Natural killer cell (primary cell): Measurements from ENCODE around the gene ZNF646. TPM values are rescaled to one million over a fixed set of nuclear protein-coding genes. Genes with fewer than 3 reads are reported as not detected.

Source experiments
- ATAC-seq, 3 donors: fragments of 150-1000 bp in 2 of 3; fragments of 200-7000 bp in 1 of 3; cut with Tn5 transposase; 1 replicate in 1 of 3; 2 replicates in 2 of 3; pipeline ENCODE4 v1.10.0; 2021; ENCODE audit warnings: mild to moderate bottlenecking in 2 of 3, moderate library complexity in 2 of 3
- DNase-seq, 2 donors: peaks; one replicate each; pipeline versions ENCODE4 v3.0.0 to v3.0.0-alpha.2; 2013 to 2021; ENCODE audit warnings: mixed read lengths in 1 of 2
- H3K27ac ChIP-seq: one replicate; pipeline ENCODE4 v1.5.1; 2013; ENCODE audit warnings: mild to moderate bottlenecking, low read length
- H3K27me3 ChIP-seq: one replicate; pipeline ENCODE4 v1.6.1; 2013; ENCODE audit warnings: low read length; ENCODE audit not compliant: control insufficient read depth, insufficient read depth
- H3K36me3 ChIP-seq: one replicate; pipeline ENCODE4 v1.6.1; 2013; ENCODE audit warnings: low read length; ENCODE audit not compliant: control insufficient read depth, insufficient read depth
- H3K4me1 ChIP-seq: one replicate; pipeline ENCODE4 v1.6.1; 2013; ENCODE audit warnings: low read length; ENCODE audit not compliant: control insufficient read depth, insufficient read depth
- H3K4me3 ChIP-seq: one replicate; pipeline ENCODE4 v1.5.1; 2013; ENCODE audit warnings: low read length
- H3K9me3 ChIP-seq: one replicate; pipeline ENCODE4 v1.6.1; 2013; ENCODE audit warnings: low read length; ENCODE audit not compliant: control insufficient read depth, insufficient read depth
- H3K27ac Mint-ChIP-seq, 2 donors: one replicate each; pipeline ENCODE4 v1.8.0; 2022; ENCODE audit warnings: mild to moderate bottlenecking in 2 of 2, mixed read lengths in 2 of 2, moderate library complexity in 1 of 2
- H3K27me3 Mint-ChIP-seq, 2 donors: one replicate each; pipeline ENCODE4 v1.8.0; 2022; ENCODE audit warnings: low read depth in 2 of 2, mixed read lengths in 2 of 2
- H3K36me3 Mint-ChIP-seq: one replicate; pipeline ENCODE4 v1.8.0; 2022; ENCODE audit warnings: mixed read lengths
- H3K4me1 Mint-ChIP-seq, 2 donors: one replicate each; pipeline ENCODE4 v1.8.0; 2022; ENCODE audit warnings: mixed read lengths in 2 of 2
- H3K4me3 Mint-ChIP-seq: one replicate; pipeline ENCODE4 v1.8.0; 2022; ENCODE audit warnings: mild to moderate bottlenecking, moderate library complexity, mixed read lengths
- H3K9me3 Mint-ChIP-seq, 2 donors: one replicate each; pipeline ENCODE4 v1.8.0; 2022; ENCODE audit warnings: mixed read lengths in 2 of 2
- CTCF ChIP-seq: fragments of 200-600 bp; IDR thresholded peaks from one replicate; pipeline ENCODE4 v1.8.0; 2022; ENCODE audit warnings: antibody characterized with exemption
- WGBS: methylation state at CpG from one replicate; pipeline ENCODE4 v1.1.7; 2013; ENCODE audit warnings: missing lambda C conversion rate; ENCODE audit not compliant: insufficient coverage; 5-methylcytosine and 5-hydroxymethylcytosine counted together
- intact Hi-C: fragments of 100-400 bp; cut with micrococcal nuclease; formaldehyde crosslinking; loops from one replicate; pipeline ENCODE4 v1.14.2; 2022
- total RNA-seq, 4 donors: library from RNA; stranded (reverse); fragments of 120-200 nt in 1 of 4; gene quantifications; one replicate each; pipeline versions ENCODE4 v1.2.3 to v1.2.4, GENCODE V29; 2013 to 2022

Gene ZNF646
- total RNA-seq, 3 donors from 2014 or later (not counting 1 experiment from before 2014, with no cell fraction given), result 22.0 to 31.1 (median 30.1) TPM

GRCh38 chr16:31130336-31130891 is 56.2 kb downstream of the ZNF646 start:
- peak overlapping the region; percentile 14 for H3K27ac ChIP-seq
- no peak for TF ChIP-seq CTCF
- Mint-ChIP-seq H3K9me3 (no peaks in the 10 kb centered on the region), H3K36me3 (no peaks in the 10 kb centered on the region), H3K4me1 (peaks cover 0 to 8% of the 10 kb centered on the region in 2 donors), H3K27me3 (no peaks in the 10 kb centered on the region), H3K27ac (no peak overlapping the region), H3K4me3 (no peak overlapping the region)
- intact Hi-C loops, result no loop called here
- peaks cover 46% of the 10 kb centered on the region for H3K4me1 ChIP-seq
- H3K4me3 ChIP-seq, result no peak overlapping the region
- H3K36me3 ChIP-seq, result peaks cover 48% of the 10 kb centered on the region
- 85% methylated on average over 9 of the region's 10 CpGs for WGBS
- DNase-seq, result no peak
- no peak for ATAC-seq
- no peaks in the 10 kb centered on the region for H3K9me3 ChIP-seq
- no peaks in the 10 kb centered on the region for H3K27me3 ChIP-seq

- no peaks in the 10 kb centered on the region for H3K27me3 ChIP-seq
- no peaks in the 10 kb centered on the region for H3K36me3 Mint-ChIP-seq
These were observed 56.7 kb downstream of the ZNF646 start for GRCh38 chr16:31130899-31131298.

GRCh38 chr16:31131416-31131815 is 57.2 kb downstream of the ZNF646 start:
- ATAC-seq (no peak), DNase-seq (no peak)
- TF ChIP-seq CTCF, result no peak
- Mint-ChIP-seq H3K9me3 (no peaks in the 10 kb centered on the region), H3K4me3 (no peak overlapping the region), H3K36me3 (no peaks in the 10 kb centered on the region), H3K4me1 (no peaks in the 10 kb centered on the region), H3K27ac (no peak overlapping the region), H3K27me3 (no peaks in the 10 kb centered on the region)
- intact Hi-C loops, result no loop called here
- WGBS, result 96% methylated on average over 11 of the region's 11 CpGs
- H3K4me1 ChIP-seq, result peaks cover 46% of the 10 kb centered on the region
- no peak overlapping the region for H3K4me3 ChIP-seq
- no peak overlapping the region for H3K27ac ChIP-seq
- H3K9me3 ChIP-seq, result no peaks in the 10 kb centered on the region
- peaks cover 48% of the 10 kb centered on the region for H3K36me3 ChIP-seq
- no peaks in the 10 kb centered on the region for H3K27me3 ChIP-seq

More at GRCh38 chr16:31130899-31131298, 56.7 kb downstream of the ZNF646 start:
- Mint-ChIP-seq H3K9me3 (no peaks in the 10 kb centered on the region), H3K27ac (no peak overlapping the region), H3K4me1 (peaks cover 0 to 4% of the 10 kb centered on the region in 2 donors), H3K4me3 (no peak overlapping the region), H3K27me3 (no peaks in the 10 kb centered on the region)
- ATAC-seq, result no peak
- no peak for DNase-seq
- intact Hi-C loops, result no loop called here
- TF ChIP-seq CTCF, result no peak
- Histone ChIP-seq H3K9me3 (no peaks in the 10 kb centered on the region), H3K4me3 (no peak overlapping the region), H3K36me3 (peaks cover 48% of the 10 kb centered on the region), H3K4me1 (peaks cover 46% of the 10 kb centered on the region), H3K27ac (no peak overlapping the region)
- 100% methylated on average over 4 of the region's 6 CpGs for WGBS

GRCh38 chr16:31131841-31132271 is 57.6 kb downstream of the ZNF646 start:
- WGBS, result 92% methylated on average over 5 of the region's 5 CpGs
- Histone ChIP-seq H3K9me3 (no peaks in the 10 kb centered on the region), H3K36me3 (peaks cover 47% of the 10 kb centered on the region), H3K4me1 (peaks cover 46% of the 10 kb centered on the region), H3K27ac (no peak overlapping the region), H3K27me3 (no peaks in the 10 kb centered on the region), H3K4me3 (no peak overlapping the region)
- H3K27ac Mint-ChIP-seq, result no peak overlapping the region
- no peaks in the 10 kb centered on the region for H3K36me3 Mint-ChIP-seq
- intact Hi-C loops, result no loop called here
- ATAC-seq (no peak), DNase-seq (no peak)
- no peaks in the 10 kb centered on the region for H3K27me3 Mint-ChIP-seq
- no peak overlapping the region for H3K4me3 Mint-ChIP-seq
- no peaks in the 10 kb centered on the region for H3K4me1 Mint-ChIP-seq
- TF ChIP-seq CTCF, result no peak
- H3K9me3 Mint-ChIP-seq, result no peaks in the 10 kb centered on the region
